ENCODE data around the gene RNF145. TPM values are rescaled to one million over a fixed set of nuclear protein-coding genes. Genes with fewer than 3 reads are reported as not detected.
A peak's percentile ranks its signal among the peaks of the same experiment; 100 is the strongest.

RNF145 gene
- total and polyA plus RNA-seq, 8 donors, result 116 to 216 (median 149) TPM

DNA sequence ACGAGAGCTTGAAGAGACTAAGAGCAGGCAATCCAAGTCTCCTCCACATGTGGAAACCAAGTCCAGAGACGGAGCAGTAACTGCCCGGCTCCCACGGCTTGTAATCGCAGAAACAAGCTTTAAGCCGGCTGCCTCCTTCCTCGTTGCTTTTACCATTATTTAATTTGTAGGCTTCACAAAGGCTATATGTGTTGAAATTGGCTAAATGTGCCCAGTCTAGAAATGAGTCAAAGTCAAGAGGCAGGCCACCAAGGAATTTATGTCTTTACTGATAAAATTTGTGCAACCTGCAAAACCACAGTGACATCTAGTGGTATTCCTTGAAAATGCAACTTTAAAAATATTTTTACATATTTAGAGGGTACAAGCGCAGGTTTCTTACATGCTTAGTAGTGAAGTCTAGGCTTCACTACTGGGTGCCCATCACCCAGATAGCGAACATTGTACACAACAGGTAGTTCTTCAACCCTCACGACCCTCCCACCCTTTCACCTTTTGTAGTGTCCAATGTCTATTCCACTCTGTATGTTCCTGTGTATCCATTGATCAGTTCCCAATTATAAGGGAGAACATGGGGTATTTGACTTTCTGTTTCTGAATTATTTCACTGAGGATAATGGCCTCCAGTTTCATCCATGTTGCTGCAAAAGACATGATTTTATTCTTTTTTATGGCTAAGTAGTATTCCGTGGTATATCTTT lies 76.2 kb downstream of the RNF145 start:
- H3K4me3 ChIP-seq, result no peak overlapping the region
- H3K9me3 ChIP-seq, result no peaks in the 10 kb centered on the region
- H3K4me1 ChIP-seq, result no peaks in the 10 kb centered on the region
- ATAC-seq, result peak; percentile 91
- intact Hi-C loops (cut with DNase I), result loop anchor here in 1 of 2 donors (10.0 kb wide), 1 partner anchor 1378 kb away; no protein-coding TSS in a partner anchor
- peak in 2 of 4 donors; percentile 46 to 65 for DNase-seq
- TF ChIP-seq, protein P1, sequence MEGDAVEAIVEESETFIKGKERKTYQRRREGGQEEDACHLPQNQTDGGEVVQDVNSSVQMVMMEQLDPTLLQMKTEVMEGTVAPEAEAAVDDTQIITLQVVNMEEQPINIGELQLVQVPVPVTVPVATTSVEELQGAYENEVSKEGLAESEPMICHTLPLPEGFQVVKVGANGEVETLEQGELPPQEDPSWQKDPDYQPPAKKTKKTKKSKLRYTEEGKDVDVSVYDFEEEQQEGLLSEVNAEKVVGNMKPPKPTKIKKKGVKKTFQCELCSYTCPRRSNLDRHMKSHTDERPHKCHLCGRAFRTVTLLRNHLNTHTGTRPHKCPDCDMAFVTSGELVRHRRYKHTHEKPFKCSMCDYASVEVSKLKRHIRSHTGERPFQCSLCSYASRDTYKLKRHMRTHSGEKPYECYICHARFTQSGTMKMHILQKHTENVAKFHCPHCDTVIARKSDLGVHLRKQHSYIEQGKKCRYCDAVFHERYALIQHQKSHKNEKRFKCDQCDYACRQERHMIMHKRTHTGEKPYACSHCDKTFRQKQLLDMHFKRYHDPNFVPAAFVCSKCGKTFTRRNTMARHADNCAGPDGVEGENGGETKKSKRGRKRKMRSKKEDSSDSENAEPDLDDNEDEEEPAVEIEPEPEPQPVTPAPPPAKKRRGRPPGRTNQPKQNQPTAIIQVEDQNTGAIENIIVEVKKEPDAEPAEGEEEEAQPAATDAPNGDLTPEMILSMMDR (IDR thresholded peaks at IDR 0.05), result peak; percentile 52 to 85
- no peak overlapping the region for H3K27ac ChIP-seq
- no peaks in the 10 kb centered on the region for H3K36me3 ChIP-seq
- H3K27me3 ChIP-seq, result peaks cover 0 to under 1% of the 10 kb centered on the region in 2 donors

DNA sequence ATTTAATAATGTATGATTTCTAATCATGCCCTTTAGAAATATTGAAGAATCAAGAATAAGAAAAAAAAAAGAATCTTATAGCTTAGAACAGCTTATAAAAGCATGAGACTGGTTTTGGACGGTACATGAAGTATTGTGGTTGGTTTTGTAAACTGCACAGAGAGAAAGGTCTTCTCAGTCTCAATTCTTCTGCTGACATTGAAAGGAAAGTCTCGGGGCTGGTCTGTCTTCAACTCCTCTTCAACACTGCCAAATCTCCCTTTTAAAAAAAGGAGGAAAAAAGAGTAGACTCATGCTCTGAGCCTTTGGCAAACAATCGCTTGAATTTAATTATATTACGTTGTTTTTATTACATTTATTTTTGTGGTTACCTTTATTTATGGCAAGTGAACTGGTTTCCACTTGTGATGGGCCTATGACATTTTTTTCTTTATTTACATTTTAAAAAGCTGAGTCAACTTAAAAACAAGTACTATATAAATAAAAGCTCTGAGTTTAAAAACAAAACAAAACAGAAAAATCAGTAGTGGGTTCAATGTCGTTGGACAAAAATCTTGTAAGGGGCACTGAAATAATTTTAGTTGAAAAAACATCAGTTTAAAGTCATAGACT lies 76.8 kb downstream of the RNF145 start:
- TF ChIP-seq, protein P1 (IDR thresholded peaks at IDR 0.05), result no peak
- H3K27me3 ChIP-seq, result no peaks in the 10 kb centered on the region
- DNase-seq, result no peak
- H3K4me1 ChIP-seq, result no peaks in the 10 kb centered on the region
- H3K36me3 ChIP-seq, result no peaks in the 10 kb centered on the region
- no peak overlapping the region for H3K4me3 ChIP-seq
- ATAC-seq, result no peak
- no peaks in the 10 kb centered on the region for H3K9me3 ChIP-seq
- intact Hi-C loops (cut with DNase I), result loop anchor here in 1 of 2 donors (10.0 kb wide), 1 partner anchor 1378 kb away; no protein-coding TSS in a partner anchor
- H3K27ac ChIP-seq, result no peak overlapping the region

DNA sequence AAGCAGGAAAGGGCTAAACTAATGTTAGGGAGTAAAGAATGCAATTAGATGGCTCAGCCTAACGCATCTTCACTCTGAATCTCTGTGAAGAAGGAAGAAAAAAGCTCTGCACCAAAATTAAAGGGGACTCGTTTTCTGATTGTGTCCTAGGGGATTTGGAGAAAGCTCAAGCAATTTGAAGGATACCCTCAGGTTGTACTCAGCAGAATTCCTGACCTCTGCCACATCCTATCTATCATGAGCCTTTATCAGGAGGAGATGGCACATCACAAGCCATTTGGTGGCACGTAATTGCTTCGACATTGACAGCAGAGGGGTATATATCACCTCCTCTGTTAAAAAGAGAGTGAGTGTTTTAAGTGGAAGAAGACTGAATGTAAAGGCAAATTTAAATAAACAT lies 77.4 kb downstream of the RNF145 start:
- intact Hi-C loops (cut with DNase I), result loop anchor here in 1 of 2 donors (10.0 kb wide), 1 partner anchor 1377 kb away; no protein-coding TSS in a partner anchor
- ATAC-seq (no peak), DNase-seq (no peak)
- Histone ChIP-seq H3K36me3 (no peaks in the 10 kb centered on the region), H3K27ac (no peak overlapping the region), H3K27me3 (no peaks in the 10 kb centered on the region), H3K9me3 (no peaks in the 10 kb centered on the region), H3K4me3 (no peak overlapping the region), H3K4me1 (no peaks in the 10 kb centered on the region)
- TF ChIP-seq, protein P1 (IDR thresholded peaks at IDR 0.05), result no peak

DNA sequence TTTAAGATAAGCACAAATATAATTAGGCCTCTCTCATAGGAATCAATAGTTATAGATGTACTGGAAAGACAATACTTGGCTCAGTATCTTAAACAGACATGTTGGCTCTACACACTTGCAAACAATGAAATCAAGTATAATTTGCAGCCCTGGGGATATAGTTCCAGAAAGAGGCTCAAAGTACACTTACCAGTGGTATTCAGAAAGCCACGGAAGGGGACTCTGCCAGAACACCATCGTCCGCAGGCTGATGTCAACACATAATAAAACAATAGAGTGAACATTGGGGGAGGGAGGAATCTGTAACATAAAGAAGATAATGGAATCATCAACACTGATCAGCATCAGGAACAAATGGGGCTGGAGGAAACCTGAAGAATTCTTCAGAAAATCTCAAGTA lies 78.5 kb downstream of the RNF145 start:
- H3K4me1 ChIP-seq, result no peaks in the 10 kb centered on the region
- DNase-seq, result peak in 1 of 4 donors; percentile 11
- no peaks in the 10 kb centered on the region for H3K27me3 ChIP-seq
- no peak for ATAC-seq
- intact Hi-C loops (cut with DNase I), result loop anchor here in 1 of 2 donors (10.0 kb wide), 1 partner anchor 1376 kb away; no protein-coding TSS in a partner anchor
- no peaks in the 10 kb centered on the region for H3K9me3 ChIP-seq
- TF ChIP-seq, protein P1 (IDR thresholded peaks at IDR 0.05), result no peak
- H3K4me3 ChIP-seq, result no peak overlapping the region
- no peak overlapping the region for H3K27ac ChIP-seq
- no peaks in the 10 kb centered on the region for H3K36me3 ChIP-seq

DNA sequence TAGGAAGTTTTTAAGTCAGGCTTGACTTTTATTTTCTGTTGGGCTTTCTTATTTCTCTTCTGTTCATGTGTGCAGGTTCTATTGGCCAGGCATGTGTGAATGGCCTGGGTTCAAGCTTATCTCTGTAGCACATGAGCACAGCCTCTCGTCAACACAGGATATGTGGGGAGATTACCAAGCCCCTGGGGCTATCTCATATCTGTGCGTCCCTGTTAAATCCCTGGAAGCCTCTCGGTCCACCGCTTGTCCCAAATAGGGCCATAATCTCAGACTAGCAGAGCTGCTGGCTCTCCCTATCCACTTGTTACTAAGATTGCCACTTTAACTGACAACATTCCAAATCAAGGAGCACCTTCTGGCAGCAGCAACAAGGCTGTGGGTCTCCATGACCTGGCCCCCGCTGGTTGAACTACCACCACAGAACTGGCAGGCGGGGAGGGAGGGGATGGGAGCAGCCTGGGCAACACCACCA lies 81.2 kb downstream of the RNF145 start:
- Histone ChIP-seq H3K36me3 (no peaks in the 10 kb centered on the region), H3K27ac (no peak overlapping the region), H3K4me1 (no peaks in the 10 kb centered on the region), H3K9me3 (no peaks in the 10 kb centered on the region), H3K27me3 (no peaks in the 10 kb centered on the region), H3K4me3 (no peak overlapping the region)
- intact Hi-C loops (cut with DNase I), result no loop called here
- ATAC-seq, result no peak
- TF ChIP-seq, protein P1 (IDR thresholded peaks at IDR 0.05), result no peak
- DNase-seq, result no peak
